Left hindlimb (tissue), 1 donor: ENCODE data around the gene ARL6IP4.
"Not testable (repeated sequence)": the region's sequence is repeated elsewhere in the genome, so short reads cannot be mapped to it uniquely, and the experiment has no call there.

Source experiments
- DNase-seq: peaks from one replicate; pipeline ENCODE4 v3.0.0-alpha.2; 2018

Gene ARL6IP4

GRCh38 chr12:122980183-122981035 lies at the start of gene ARL6IP4:
Gene ARL6IP4, plus strand, starts transcription at chr12:122980681. Its CDS starts 459 bp downstream, at chr12:122981140.
- DNase-seq, result peak; percentile 81

- no peak for DNase-seq
Observed at GRCh38 chr12:122932207-122932606, 48.3 kb upstream of the ARL6IP4 start.

- DNase-seq, result no peak
Observed at GRCh38 chr12:122934722-122935121, 45.8 kb upstream of the ARL6IP4 start.

- no peak for DNase-seq
Observed at GRCh38 chr12:122935318-122935717, 45.2 kb upstream of the ARL6IP4 start.

GRCh38 chr12:122937622-122938091 lies 42.8 kb upstream of the ARL6IP4 start:
- no peak for DNase-seq

GRCh38 chr12:122939125-122939524 lies 41.4 kb upstream of the ARL6IP4 start:
- DNase-seq, result no peak

GRCh38 chr12:122941351-122941750 lies 39.1 kb upstream of the ARL6IP4 start:
- not testable (repeated sequence) for DNase-seq

GRCh38 chr12:122942637-122943036 lies 37.8 kb upstream of the ARL6IP4 start:
- DNase-seq, result no peak

- DNase-seq, result no peak
Observed at GRCh38 chr12:122943196-122943595, 37.3 kb upstream of the ARL6IP4 start.

- DNase-seq, result peak; percentile 70
Observed at GRCh38 chr12:122944605-122945592, 35.6 kb upstream of the ARL6IP4 start.

GRCh38 chr12:122946690-122947341 lies 33.7 kb upstream of the ARL6IP4 start:
- DNase-seq, result peak; percentile 85

GRCh38 chr12:122947352-122947792 lies 33.1 kb upstream of the ARL6IP4 start:
- no peak for DNase-seq

GRCh38 chr12:122948605-122949004 lies 31.9 kb upstream of the ARL6IP4 start:
- no peak for DNase-seq

- no peak for DNase-seq
Observed at GRCh38 chr12:122949405-122949804, 31.1 kb upstream of the ARL6IP4 start.

- DNase-seq, result no peak
Observed at GRCh38 chr12:122949816-122950675, 30.4 kb upstream of the ARL6IP4 start.

GRCh38 chr12:122951406-122951805 lies 29.1 kb upstream of the ARL6IP4 start:
- DNase-seq, result no peak

GRCh38 chr12:122951979-122952892 lies 28.2 kb upstream of the ARL6IP4 start:
- peak; percentile 71 for DNase-seq

- DNase-seq, result no peak
Observed at GRCh38 chr12:122955156-122955555, 25.3 kb upstream of the ARL6IP4 start.

- no peak for DNase-seq
Observed at GRCh38 chr12:122956035-122956434, 24.4 kb upstream of the ARL6IP4 start.

GRCh38 chr12:122958198-122958888 lies 22.1 kb upstream of the ARL6IP4 start:
- no peak for DNase-seq
